ENCODE measurements around the gene ZPR1. TPM values are rescaled to one million over a fixed set of nuclear protein-coding genes. Genes with fewer than 3 reads are reported as not detected.

ZPR1 gene
- total RNA-seq (2022) (82.5 and 105 TPM in 2 replicates), Bru-seq, nascent RNA (percentile 88 among the genes with signal in this experiment), BruChase-seq, experiment 1, labeled RNA remaining after a 6-hour chase (percentile 92 among the genes with signal in this experiment), BruChase-seq, experiment 2, labeled RNA remaining after a 2-hour chase (percentile 88 among the genes with signal in this experiment)
- long read RNA-seq, full-length matches to known transcripts, result 398 of 431 reads
- long read RNA-seq, partial matches to known transcripts, result 4 of 431 reads
- long read RNA-seq, other reads (novel, unspliced or antisense), result 29 of 431 reads

- peak; percentile 58 for DNase-seq (ENCODE audit: unreplicated experiment)
- BruUV-seq (replicated peaks), result TSS peak; percentile 97
- H3K4me1 Mint-ChIP-seq (ENCODE audit: insufficient read depth, unreplicated experiment), result peaks cover 28% of the 10 kb centered on the region
- H3K27me3 Mint-ChIP-seq (ENCODE audit: insufficient read depth, unreplicated experiment), result no peaks in the 10 kb centered on the region
- TF ChIP-seq CTCF (IDR thresholded peaks at IDR 0.05; ENCODE audit: unreplicated experiment), result no peak
- H3K9me3 Mint-ChIP-seq (ENCODE audit: unreplicated experiment), result no peaks in the 10 kb centered on the region
- peak within 1 kb of the TSS; percentile 99 for H3K27ac Mint-ChIP-seq (ENCODE audit: low read depth, unreplicated experiment)
- peaks cover 38% of the 10 kb centered on the region for H3K36me3 Mint-ChIP-seq (ENCODE audit: insufficient read depth, unreplicated experiment)
- ChIA-PET CTCF (interaction anchor here (0.7 to 9.7 kb wide), 8 partner anchors 10 to 453 kb away, joined by 3 to 124 read pairs (median 4); partner anchors contain the start of genes APOA1 and PAFAH1B2), POLR2A (interaction anchor here (0.6 to 4.6 kb wide), 19 partner anchors 9 to 439 kb away, joined by 3 to 59 read pairs (median 4); partner anchors contain the start of genes BUD13, PAFAH1B2 and SIK3)
- intact Hi-C loops (cut with micrococcal nuclease), result loop anchor here (1.0 kb wide), 1 partner anchor 318 kb away; no protein-coding TSS in a partner anchor
- peak within 1 kb of the TSS; percentile 92 for H3K4me3 Mint-ChIP-seq (ENCODE audit: unreplicated experiment)
These were observed at the start of gene ZPR1 for GRCh38 chr11:116787786-116788486. ZPR1 (minus strand) TSS chr11:116788023; CDS start chr11:116787990, 33 bp downstream.

- POLR2A ChIA-PET, result interaction anchor here (0.6 to 1.6 kb wide), 5 partner anchors 16 to 65 kb away, joined by 4 to 13 read pairs (median 6); partner anchors contain the start of genes BUD13 and ZPR1
- Mint-ChIP-seq H3K4me1 (ENCODE audit: insufficient read depth, unreplicated experiment) (no peaks in the 10 kb centered on the region), H3K27ac (ENCODE audit: low read depth, unreplicated experiment) (no peak overlapping the region), H3K27me3 (ENCODE audit: insufficient read depth, unreplicated experiment) (no peaks in the 10 kb centered on the region), H3K36me3 (ENCODE audit: insufficient read depth, unreplicated experiment) (peaks cover 5% of the 10 kb centered on the region), H3K4me3 (ENCODE audit: unreplicated experiment) (no peak overlapping the region), H3K9me3 (ENCODE audit: unreplicated experiment) (no peaks in the 10 kb centered on the region)
- no peak for TF ChIP-seq CTCF (IDR thresholded peaks at IDR 0.05; ENCODE audit: unreplicated experiment)
- no peak for DNase-seq (ENCODE audit: unreplicated experiment)
- CTCF ChIA-PET, result interaction anchor here (0.6 to 7.0 kb wide), 31 partner anchors 11 to 517 kb away, joined by 3 to 124 read pairs (median 4); partner anchors contain the start of genes APOA5 and ZPR1
- intact Hi-C loops (cut with micrococcal nuclease), result loop anchor here (1.0 to 2.0 kb wide), 3 partner anchors 45 to 270 kb away; partner anchors contain the start of gene APOA5
- no TSS peak for BruUV-seq (replicated peaks)
These were observed 48.8 kb upstream of the ZPR1 start for GRCh38 chr11:116836632-116836991.

GRCh38 chr11:116835791-116836631 lies 48.2 kb upstream of the ZPR1 start:
- H3K4me3 Mint-ChIP-seq (ENCODE audit: unreplicated experiment), result peak overlapping the region; percentile 43
- H3K27me3 Mint-ChIP-seq (ENCODE audit: insufficient read depth, unreplicated experiment), result no peaks in the 10 kb centered on the region
- POLR2A ChIA-PET, result interaction anchor here (0.5 to 1.6 kb wide), 10 partner anchors 16 to 1504 kb away, joined by 3 to 13 read pairs (median 4); partner anchors contain the start of genes BUD13 and ZPR1
- TF ChIP-seq CTCF (IDR thresholded peaks at IDR 0.05; ENCODE audit: unreplicated experiment), result peak; percentile 67
- H3K36me3 Mint-ChIP-seq (ENCODE audit: insufficient read depth, unreplicated experiment), result peaks cover 5% of the 10 kb centered on the region
- no TSS peak for BruUV-seq (replicated peaks)
- CTCF ChIA-PET, result interaction anchor here (0.6 to 7.0 kb wide), 44 partner anchors 10 to 1511 kb away, joined by 3 to 124 read pairs (median 4); partner anchors contain the start of genes APOA5, BUD13, PCSK7 and ZPR1
- H3K9me3 Mint-ChIP-seq (ENCODE audit: unreplicated experiment), result no peaks in the 10 kb centered on the region
- intact Hi-C loops (cut with micrococcal nuclease), result loop anchor here (1.0 to 2.0 kb wide), 3 partner anchors 45 to 270 kb away; partner anchors contain the start of gene APOA5
- H3K27ac Mint-ChIP-seq (ENCODE audit: low read depth, unreplicated experiment), result no peak overlapping the region
- H3K4me1 Mint-ChIP-seq (ENCODE audit: insufficient read depth, unreplicated experiment), result no peaks in the 10 kb centered on the region
- DNase-seq (ENCODE audit: unreplicated experiment), result peak; percentile 95
